Endothelial cell of umbilical vein (primary cell): ENCODE measurements around the gene EFHC2. TPM values are rescaled to one million over a fixed set of nuclear protein-coding genes. Genes with fewer than 3 reads are reported as not detected.

Experiments
- BruUV-seq: library from RNA; stranded (reverse); fragments of 400-500 nt; replicated peaks from 2 replicates; lab custom pipeline; 2021; lab: Mats Ljungman, UMichigan
- CTCF ChIA-PET: fragments of 300-600, 350-600 bp; sonication (Branson Sonifier 250); formaldehyde crosslinking; loops from one replicate; lab custom pipeline; 2021; ENCODE audit warnings: antibody characterized with exemption, inconsistent platforms; lab: Charles Lee
- POLR2A ChIA-PET: fragments of 300-600, 350-600 bp; sonication (Branson Sonifier 250); formaldehyde crosslinking; loops from one replicate; lab custom pipeline; 2021; ENCODE audit warnings: antibody characterized with exemption, inconsistent platforms; lab: Charles Lee
- DNase-seq: peaks from one replicate; pipeline ENCODE4 v3.0.0-alpha.2; 2011; ENCODE audit warnings: low read depth, low spot score
- FAIRE-seq: peaks from 2 replicates; lab custom pipeline; 2011; peaks lifted over from hg19 to GRCh38; lab: Jason Lieb, UNC
- H2AFZ ChIP-seq: 2 replicates; pipeline ENCODE4 v1.6.0; 2012; ENCODE audit warnings: low read depth, low read length, control low read depth, inconsistent platforms
- H3K27ac ChIP-seq: 2 replicates; pipeline ENCODE4 v1.5.1; 2011; ENCODE audit warnings: low read depth, mild to moderate bottlenecking, control low read depth, low read length, moderate library complexity; ENCODE audit not compliant: insufficient read depth
- H3K27me3 ChIP-seq, 2 experiments: 2 replicates each; pipeline versions ENCODE4 v1.6.0 to v1.6.1; 2011; ENCODE audit warnings: low read length in 2 of 2, mixed read lengths in 1 of 2; ENCODE audit not compliant: control insufficient read depth in 2 of 2, insufficient read depth in 2 of 2
- H3K36me3 ChIP-seq, 2 experiments: 2 replicates in 1 of 2; 3 replicates in 1 of 2; pipeline ENCODE4 v1.5.1; 2011; ENCODE audit warnings: low read length in 2 of 2, mild to moderate bottlenecking in 1 of 2, moderate library complexity in 1 of 2; ENCODE audit not compliant: control insufficient read depth in 2 of 2, insufficient read depth in 2 of 2; ENCODE audit errors: extremely low read depth in 1 of 2
- H3K4me1 ChIP-seq: 3 replicates; pipeline ENCODE4 v1.5.1; 2011; ENCODE audit warnings: mild to moderate bottlenecking, low read length; ENCODE audit not compliant: control insufficient read depth, insufficient read depth; ENCODE audit errors: extremely low read depth
- H3K4me2 ChIP-seq: 2 replicates; pipeline ENCODE4 v1.6.1; 2011; ENCODE audit warnings: low read length, control low read depth, mixed read lengths; ENCODE audit not compliant: insufficient read depth
- H3K4me3 ChIP-seq, 3 experiments: fragments of 200-600 bp in 1 of 3; sonication (generic), shearing (Covaris generic) in 1 of 3; replicated peaks in 1 of 3; 2 replicates each; pipeline ENCODE4 v1.5.1; 2011 to 2016; ENCODE audit warnings: control low read depth in 3 of 3, low read length in 3 of 3, mild to moderate bottlenecking in 2 of 3, inconsistent platforms in 1 of 3, low read depth in 1 of 3, moderate library complexity in 1 of 3; ENCODE audit not compliant: insufficient read depth in 1 of 3
- H3K79me2 ChIP-seq: 2 replicates; pipeline ENCODE4 v1.6.0; 2012; ENCODE audit warnings: low read length, inconsistent platforms; ENCODE audit not compliant: control insufficient read depth, insufficient read depth
- H3K9ac ChIP-seq: replicated peaks from 2 replicates; pipeline ENCODE3; 2011; ENCODE audit warnings: low read length, control low read depth; ENCODE audit not compliant: insufficient read depth; ENCODE audit errors: extremely low read depth
- H3K9me1 ChIP-seq: replicated peaks from 3 replicates; pipeline ENCODE4 v1.6.0; 2011; ENCODE audit warnings: mild to moderate bottlenecking, low read length; ENCODE audit not compliant: control insufficient read depth, insufficient read depth; ENCODE audit errors: extremely low read depth
- H3K9me3 ChIP-seq: replicated peaks from 2 replicates; pipeline ENCODE4 v1.5.1; 2012; ENCODE audit warnings: low read length, inconsistent platforms; ENCODE audit not compliant: control insufficient read depth, insufficient read depth
- H4K20me1 ChIP-seq: replicated peaks from 2 replicates; pipeline ENCODE3; 2011; ENCODE audit warnings: mild to moderate bottlenecking, low read length; ENCODE audit not compliant: control insufficient read depth, insufficient read depth; ENCODE audit errors: extremely low read depth
- EZH2 ChIP-seq: IDR thresholded peaks from 2 replicates; pipeline ENCODE4 v1.6.1; 2012; ENCODE audit warnings: borderline replicate concordance, low read depth, mild to moderate bottlenecking, moderate library complexity, low read length, inconsistent platforms; ENCODE audit not compliant: severe bottlenecking
- JUN ChIP-seq: IDR thresholded peaks from 2 replicates; pipeline ENCODE4 v1.6.1; 2011; ENCODE audit warnings: borderline replicate concordance, low read depth; ENCODE audit not compliant: insufficient read length, insufficient read depth
- MYC ChIP-seq: IDR thresholded peaks from one replicate; pipeline ENCODE4 v1.6.1; 2011; ENCODE audit warnings: mild to moderate bottlenecking, low read depth, low read length
- POLR2A ChIP-seq: IDR thresholded peaks from 2 replicates; pipeline ENCODE4 v1.6.1; 2012; ENCODE audit warnings: low read depth, mild to moderate bottlenecking, control low read depth, low read length
- POLR2AphosphoS5 ChIP-seq: IDR thresholded peaks from 2 replicates; pipeline ENCODE4 v1.6.1; 2012; ENCODE audit warnings: low read depth, mild to moderate bottlenecking, control low read depth, low read length, moderate library complexity; ENCODE audit not compliant: insufficient read depth
- dilution Hi-C: fragments of 300-500 bp; cut with MboI; formaldehyde crosslinking; loops from one replicate; pipeline ENCODE4 v1.15.0; 2019; ENCODE audit warnings: low sequenced_read_pairs; ENCODE audit not compliant: extremely low pct_ligation_motif_present
- intact Hi-C: fragments of 100-400 bp; cut with micrococcal nuclease; formaldehyde crosslinking; loops from one replicate; pipeline ENCODE4 v1.10.0; 2022
- polyA plus RNA-seq, 4 experiments: library from polyadenylated mRNA; depleted of rRNA in 3 of 4; stranded (reverse) in 3 of 4; unstranded in 1 of 4; fragments of >200 nt; gene quantifications; 2 replicates each; pipeline versions ENCODE4 v1.2.1 to v1.2.3, GENCODE V29; 2011 to 2012; ENCODE audit warnings: missing spikeins in 1 of 4
- total RNA-seq: library from RNA; stranded (reverse); gene quantifications from 2 replicates; pipeline ENCODE4 v1.2.3, GENCODE V29; 2021
- TF ChIP-seq, protein P1 (sequence below), 2 donors: IDR thresholded peaks; 1 replicate in 1 of 2; 2 replicates in 1 of 2; pipeline ENCODE4 v1.5.1; 2011; ENCODE audit warnings: low read length in 2 of 2, mild to moderate bottlenecking in 2 of 2, moderate library complexity in 2 of 2, control low read depth in 1 of 2, inconsistent platforms in 1 of 2, low read depth in 1 of 2; ENCODE audit not compliant: insufficient read depth in 1 of 2; ENCODE audit errors: extremely low read depth in 1 of 2
- TF ChIP-seq, protein P2 (sequence below): IDR thresholded peaks from 2 replicates; pipeline ENCODE4 v1.6.1; 2011; ENCODE audit not compliant: insufficient read depth, insufficient read length

The EFHC2 gene
- total and polyA plus RNA-seq, 2 donors (not counting 3 experiments of a cell fraction or from before 2014, with no cell fraction given) = not detected

DNA sequence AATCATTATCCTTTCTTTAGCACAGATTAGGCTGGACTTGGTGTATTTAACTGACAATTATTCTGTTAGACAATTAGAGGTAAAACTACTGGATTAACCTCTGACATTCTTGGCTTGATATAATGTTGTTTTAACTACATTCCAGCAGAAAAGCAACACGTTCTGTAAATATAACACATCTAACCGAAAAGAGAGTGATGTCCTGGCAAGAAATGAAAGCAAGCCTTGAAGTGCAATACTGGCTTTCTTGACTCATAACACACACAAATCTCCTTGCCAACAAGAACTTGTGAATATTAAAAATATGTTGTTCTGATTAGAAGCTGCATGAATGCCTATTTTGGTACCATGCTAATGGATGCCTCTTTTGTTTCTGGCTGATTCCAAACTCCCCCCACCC, 76.4 kb downstream of the EFHC2 start:
- Histone ChIP-seq H2AFZ (no peak overlapping the region), H3K9me3 (no peaks in the 10 kb centered on the region), H3K27me3 (no peaks in the 10 kb centered on the region), H3K27ac (no peak overlapping the region), H3K4me1 (no peaks in the 10 kb centered on the region), H3K9ac (no peak overlapping the region), H3K9me1 (no peaks in the 10 kb centered on the region), H3K36me3 (no peaks in the 10 kb centered on the region), H3K79me2 (no peaks in the 10 kb centered on the region), H4K20me1 (no peaks in the 10 kb centered on the region), H3K4me2 (no peak overlapping the region), H3K4me3 (no peak overlapping the region)
- no TSS peak for BruUV-seq
- dilution Hi-C loops = no loop called here
- ChIA-PET CTCF (no interaction called here), POLR2A (no interaction called here)
- FAIRE-seq (no peak), DNase-seq (no peak)
- TF ChIP-seq POLR2AphosphoS5 (no peak), MYC (no peak), POLR2A (no peak)
- TF ChIP-seq, protein P1, sequence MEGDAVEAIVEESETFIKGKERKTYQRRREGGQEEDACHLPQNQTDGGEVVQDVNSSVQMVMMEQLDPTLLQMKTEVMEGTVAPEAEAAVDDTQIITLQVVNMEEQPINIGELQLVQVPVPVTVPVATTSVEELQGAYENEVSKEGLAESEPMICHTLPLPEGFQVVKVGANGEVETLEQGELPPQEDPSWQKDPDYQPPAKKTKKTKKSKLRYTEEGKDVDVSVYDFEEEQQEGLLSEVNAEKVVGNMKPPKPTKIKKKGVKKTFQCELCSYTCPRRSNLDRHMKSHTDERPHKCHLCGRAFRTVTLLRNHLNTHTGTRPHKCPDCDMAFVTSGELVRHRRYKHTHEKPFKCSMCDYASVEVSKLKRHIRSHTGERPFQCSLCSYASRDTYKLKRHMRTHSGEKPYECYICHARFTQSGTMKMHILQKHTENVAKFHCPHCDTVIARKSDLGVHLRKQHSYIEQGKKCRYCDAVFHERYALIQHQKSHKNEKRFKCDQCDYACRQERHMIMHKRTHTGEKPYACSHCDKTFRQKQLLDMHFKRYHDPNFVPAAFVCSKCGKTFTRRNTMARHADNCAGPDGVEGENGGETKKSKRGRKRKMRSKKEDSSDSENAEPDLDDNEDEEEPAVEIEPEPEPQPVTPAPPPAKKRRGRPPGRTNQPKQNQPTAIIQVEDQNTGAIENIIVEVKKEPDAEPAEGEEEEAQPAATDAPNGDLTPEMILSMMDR (IDR thresholded peaks at IDR 0.05; ENCODE audit: extremely low read depth in 1 of 2, insufficient read depth in 1 of 2, low read depth in 1 of 2, low read length in 2 of 2) = no peak
- intact Hi-C loops = no loop called here

DNA sequence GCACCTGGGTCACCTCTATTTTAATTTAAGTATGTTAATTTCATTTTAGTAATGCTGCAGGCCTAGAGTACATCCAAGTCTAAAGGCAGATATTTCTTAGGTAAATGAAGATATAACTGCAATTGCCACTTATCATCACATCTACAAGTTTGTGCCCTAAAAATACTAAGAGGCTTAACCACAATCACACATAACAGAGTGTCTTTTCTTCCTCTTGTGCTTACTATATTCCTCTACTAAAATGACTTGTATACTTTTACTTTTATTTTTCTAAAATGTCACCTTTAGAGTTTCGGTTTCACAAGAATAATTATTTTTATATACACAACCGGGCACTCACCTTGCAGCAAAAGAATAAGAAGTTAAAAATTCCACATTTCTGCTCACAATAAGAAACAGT, 77.9 kb downstream of the EFHC2 start:
- ChIA-PET POLR2A (no interaction called here), CTCF (no interaction called here)
- Histone ChIP-seq H3K9me3 (no peaks in the 10 kb centered on the region), H3K4me1 (no peaks in the 10 kb centered on the region), H3K4me3 (no peak overlapping the region), H3K27ac (no peak overlapping the region), H3K4me2 (no peak overlapping the region), H3K79me2 (no peaks in the 10 kb centered on the region), H4K20me1 (no peaks in the 10 kb centered on the region), H3K9me1 (no peaks in the 10 kb centered on the region), H2AFZ (no peak overlapping the region), H3K27me3 (no peaks in the 10 kb centered on the region), H3K9ac (no peak overlapping the region), H3K36me3 (no peaks in the 10 kb centered on the region)
- no peak for FAIRE-seq
- intact Hi-C loops = no loop called here
- BruUV-seq = no TSS peak
- TF ChIP-seq MYC (no peak), EZH2 (no peak), JUN (no peak)
- TF ChIP-seq, protein P1 (IDR thresholded peaks at IDR 0.05; ENCODE audit: extremely low read depth in 1 of 2, insufficient read depth in 1 of 2, low read depth in 1 of 2, low read length in 2 of 2) = no peak
- TF ChIP-seq, protein P2, sequence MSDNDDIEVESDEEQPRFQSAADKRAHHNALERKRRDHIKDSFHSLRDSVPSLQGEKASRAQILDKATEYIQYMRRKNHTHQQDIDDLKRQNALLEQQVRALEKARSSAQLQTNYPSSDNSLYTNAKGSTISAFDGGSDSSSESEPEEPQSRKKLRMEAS = no peak
- DNase-seq = no peak
- dilution Hi-C loops = no loop called here
